ENCODE results near the gene TTC32.

The TTC32 gene

DNA sequence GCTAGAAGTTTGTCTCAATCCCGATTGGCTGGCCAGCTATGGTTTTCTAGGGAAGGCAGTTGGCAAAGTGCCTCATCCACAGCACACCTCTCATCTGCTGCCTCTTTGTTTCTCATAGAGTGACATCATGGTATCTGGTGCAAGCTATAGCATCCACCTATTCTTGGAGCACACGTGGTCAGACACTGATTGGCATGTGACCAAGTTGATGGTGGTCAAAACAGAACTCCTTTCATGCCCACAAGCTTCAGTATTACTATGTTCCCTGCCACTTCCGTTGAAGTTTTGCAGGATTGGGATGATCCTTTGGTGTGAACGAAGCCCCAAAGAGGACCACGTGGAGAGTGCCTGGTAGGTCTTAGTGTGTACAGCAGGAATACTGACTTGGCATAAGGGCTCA is 28.8 kb downstream of the TTC32 start:
- no peak for DNase-seq

DNA sequence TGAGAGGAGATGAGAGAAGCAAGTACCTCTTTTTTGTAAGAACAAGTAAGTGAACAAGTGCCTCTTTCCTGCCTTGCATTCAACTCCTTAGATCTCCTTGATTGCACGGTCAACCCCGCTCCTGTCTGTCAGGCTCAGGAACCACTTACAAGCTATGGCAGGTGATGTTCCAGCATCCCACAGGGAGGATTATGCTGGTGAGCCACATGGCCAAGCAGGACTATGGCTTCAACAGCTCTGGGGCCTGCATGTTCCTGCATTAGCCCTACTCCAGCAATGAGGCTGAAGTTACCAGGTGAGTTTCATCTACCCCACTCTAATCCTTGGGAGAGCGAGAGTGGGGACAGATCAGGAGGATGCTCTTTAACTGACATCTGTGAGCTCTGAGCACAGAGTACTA is 29.5 kb downstream of the TTC32 start:
- DNase-seq, result no peak

DNA sequence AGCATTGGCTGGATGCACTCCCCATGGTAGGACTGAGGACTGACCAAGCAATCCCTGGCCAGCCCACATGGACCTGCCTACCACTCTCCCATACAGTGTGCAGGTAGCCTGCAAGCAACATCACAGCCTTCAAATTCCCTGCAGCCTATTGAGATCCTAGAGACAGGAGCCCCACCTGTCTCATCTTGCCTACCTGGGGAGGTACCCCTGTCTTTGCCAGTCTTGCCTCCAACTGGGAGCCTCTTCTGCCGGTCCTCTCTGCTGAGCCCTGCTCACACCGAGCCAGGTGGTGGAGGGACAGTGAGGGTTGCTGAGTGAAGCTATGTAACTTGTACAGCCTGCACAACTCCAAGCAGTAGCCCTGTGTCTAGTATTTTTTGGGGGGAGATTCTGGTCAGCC is 29.9 kb downstream of the TTC32 start:
- DNase-seq, result no peak

DNA sequence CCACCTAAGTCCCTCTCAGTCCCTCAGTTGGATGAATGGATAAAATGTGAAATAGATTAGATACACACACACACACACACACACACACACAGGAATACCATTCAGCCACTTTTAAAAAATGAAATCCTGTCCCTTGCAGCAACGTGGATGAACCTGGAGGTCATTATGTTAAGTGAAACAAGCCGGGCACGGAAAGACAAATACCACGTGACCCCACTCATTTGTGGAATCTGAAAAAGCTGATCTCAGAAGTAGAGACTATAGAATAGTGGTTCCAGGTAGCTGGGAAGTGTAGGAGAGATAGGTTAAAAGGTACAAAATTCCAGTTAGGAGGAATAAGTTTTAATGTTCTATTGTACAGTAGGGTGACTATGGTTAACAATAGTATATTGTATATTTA is 31.0 kb downstream of the TTC32 start:
- no peak for DNase-seq

DNA sequence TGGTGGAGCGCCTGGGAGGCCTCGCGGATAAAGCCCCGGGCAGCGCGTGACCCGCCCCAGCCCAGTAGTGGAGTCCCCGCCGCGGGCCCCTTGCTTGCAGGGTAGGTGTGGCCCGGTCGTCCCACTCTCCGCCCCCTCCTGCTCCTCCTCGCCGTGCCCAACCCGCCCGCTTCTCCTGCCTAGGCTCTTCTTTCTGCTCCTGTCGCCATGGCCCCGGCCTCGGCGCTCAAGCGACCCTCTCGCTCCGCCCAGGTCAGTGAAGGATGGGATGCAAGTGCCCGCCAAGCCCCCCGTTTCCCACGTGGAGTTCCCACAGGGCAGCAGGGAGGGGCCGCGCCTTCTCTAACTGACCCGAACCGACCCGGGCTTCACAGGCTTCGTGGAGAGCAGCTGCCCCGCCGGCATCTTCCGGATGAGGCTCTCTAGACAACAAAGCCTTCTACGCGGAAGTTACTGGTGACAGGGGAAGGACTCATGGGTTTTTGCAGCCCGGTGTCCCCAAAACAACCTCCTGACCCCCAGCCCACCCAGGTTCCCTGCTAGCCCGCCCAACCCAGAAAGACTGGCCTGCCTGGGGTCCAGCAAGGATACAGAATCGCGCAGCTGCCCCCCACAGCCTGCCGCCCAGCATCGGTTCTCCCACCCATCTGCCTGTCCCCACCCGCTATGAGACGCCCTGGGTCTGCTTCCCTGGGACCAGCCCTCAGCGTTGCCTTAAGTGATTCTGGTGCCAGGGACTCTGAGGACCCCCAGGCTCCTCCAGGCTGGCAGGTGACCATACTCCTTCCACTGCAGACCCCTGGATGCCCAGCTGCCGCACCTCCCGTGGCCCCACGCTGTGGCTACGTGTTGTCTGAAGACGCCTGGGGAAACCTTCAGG is 32.8 kb downstream of the TTC32 start:
- no peak for DNase-seq

DNA sequence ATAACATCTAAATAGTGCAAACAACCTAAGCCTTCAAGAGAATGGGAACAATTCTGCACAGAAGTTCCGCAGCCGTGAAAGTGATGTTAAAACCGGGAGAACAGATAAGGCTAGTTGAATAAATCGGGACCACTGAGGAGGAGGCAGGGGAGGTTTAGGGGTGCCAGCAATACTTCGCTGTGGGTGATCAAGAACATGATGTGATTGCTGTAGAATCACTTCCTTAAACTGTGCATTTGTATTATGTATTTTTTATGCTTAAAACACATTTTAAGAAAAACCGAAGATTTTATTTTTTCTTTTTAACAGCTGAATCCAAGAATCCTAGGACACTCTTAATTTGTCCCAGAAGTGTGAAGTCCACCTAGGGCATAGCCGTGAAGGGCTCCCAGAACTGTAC is 33.6 kb downstream of the TTC32 start:
- DNase-seq, result no peak

DNA sequence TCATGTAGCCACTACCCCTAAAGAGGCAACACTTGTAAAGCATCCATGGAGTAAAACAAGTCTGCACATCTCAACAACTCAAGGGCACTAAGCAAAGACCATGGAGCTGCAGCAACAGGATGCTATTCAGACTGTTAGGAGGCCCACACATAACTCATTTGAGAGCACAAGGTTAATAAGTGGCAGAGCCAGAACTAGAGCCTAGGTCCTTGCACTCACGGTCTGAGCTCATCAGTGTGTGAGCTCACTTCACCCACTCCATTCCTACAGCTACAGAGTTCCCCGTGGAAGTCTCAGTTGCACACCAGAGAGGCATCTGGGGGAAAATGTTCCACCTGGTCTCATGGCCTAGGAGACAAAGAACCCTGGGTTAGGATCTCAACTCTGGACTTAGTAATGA is 35.0 kb downstream of the TTC32 start:
- DNase-seq, result no peak

DNA sequence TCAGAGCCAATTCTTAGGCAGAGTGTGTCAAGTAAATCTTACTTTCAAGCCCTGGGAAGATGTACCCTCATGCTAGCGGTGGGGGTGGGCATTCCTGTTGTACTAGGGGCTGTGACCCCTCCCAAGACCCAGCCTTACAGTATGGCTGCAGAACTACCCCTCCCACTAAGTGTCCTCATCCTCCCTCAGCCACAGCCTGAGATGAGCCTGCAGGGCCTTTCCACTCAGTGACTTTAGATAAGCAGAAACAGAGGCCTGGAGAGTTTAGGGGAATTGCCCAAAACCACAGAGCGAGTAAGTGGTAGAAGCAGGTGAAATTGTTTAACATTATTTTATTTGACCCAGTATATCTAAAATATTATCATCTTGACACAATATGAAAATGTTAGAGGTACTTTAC is 36.6 kb downstream of the TTC32 start:
- no peak for DNase-seq

DNA sequence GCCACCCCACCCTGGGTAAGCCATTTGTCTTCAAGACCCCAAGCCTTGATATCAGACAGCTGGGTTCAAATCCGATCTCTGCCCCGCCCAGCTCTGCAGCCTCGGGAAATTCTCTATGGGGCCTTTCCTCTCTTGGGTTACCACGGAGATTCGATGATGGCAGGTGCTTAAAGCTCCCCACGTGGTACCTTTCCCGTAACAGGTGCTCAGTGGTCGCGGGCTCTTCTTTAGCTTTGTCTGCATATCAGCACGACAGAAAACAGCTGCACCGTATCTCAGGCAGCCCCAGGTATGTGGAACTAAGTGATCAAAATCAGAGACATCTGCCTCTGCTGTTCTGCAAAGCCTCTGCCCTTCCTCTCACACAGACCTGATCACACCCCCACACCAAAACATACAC is 37.4 kb downstream of the TTC32 start:
- no peak for DNase-seq

DNA sequence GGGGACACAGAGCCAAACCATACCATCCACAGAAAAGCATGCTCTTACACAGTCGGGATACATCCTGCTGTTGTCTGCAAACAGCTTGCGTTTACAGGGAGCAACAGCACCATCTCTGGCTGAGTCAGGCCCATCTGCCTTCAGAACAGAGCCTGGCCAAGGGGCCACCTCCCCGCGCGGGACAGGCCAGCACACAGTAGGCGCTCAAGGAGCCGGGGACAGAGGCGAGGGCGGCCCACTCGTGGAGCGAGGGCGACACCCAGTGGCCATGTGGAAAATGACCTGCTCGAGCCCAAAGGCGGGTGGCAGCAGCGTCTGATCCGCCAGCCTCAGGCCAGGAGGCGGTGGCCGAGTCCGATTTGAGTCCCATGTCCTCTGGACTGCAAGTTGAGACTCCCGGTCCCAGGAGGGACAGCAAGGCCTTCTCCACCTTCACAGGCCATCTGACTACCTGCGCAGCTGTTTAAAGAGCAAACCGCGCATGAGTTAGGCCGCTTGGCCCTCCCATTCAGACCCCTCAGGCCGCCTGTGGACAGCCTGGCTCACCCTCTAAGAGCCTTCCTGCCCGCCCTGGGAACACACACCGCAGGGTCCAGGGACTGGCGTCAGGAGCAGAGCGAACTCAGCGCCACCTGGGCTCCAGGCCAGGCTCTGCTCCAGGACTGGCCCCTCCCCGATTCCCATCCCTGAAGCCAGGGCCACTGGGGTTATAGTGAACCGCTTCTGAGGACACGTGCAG is 38.3 kb downstream of the TTC32 start:
- peak; percentile 23 for DNase-seq

DNA sequence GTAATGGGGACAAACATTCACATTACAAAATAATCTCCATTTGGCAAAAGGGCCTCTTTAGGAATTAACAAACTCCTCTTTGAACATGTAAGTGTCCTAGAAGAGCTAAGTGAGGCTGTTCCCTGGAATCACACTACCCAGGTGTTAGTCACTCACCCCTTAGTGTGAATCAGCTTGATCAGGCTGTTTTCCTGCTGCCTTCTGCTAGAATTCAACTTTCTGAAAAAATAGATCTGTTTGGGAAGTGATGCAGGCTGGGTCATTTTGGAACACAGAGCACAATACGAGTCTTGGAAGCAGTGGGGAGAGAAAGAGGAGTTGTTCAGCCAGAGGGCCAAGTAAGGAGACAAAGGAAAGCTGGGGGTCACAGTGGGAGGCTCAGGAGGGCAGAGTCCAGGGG is 40.0 kb downstream of the TTC32 start:
- no peak for DNase-seq

DNA sequence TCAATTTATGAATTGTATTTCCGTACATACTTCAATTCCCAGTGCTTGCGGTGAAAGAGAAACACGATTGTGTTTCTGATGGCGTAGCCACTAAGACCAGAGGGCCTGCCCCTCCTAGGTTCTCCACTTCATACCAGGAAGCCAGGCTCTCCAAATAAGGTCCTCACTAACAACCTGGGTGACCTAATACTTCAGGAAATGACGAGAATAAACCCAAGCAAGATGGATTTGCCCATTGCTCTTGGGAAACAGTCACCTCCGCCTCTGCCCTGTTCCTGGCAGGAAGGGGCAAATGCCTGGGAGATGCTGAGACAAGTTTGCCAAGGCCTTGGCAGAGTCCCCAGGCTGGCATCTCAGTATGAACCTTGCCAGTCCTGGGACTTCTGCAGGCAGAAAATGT is 41.8 kb downstream of the TTC32 start:
- DNase-seq, result no peak

DNA sequence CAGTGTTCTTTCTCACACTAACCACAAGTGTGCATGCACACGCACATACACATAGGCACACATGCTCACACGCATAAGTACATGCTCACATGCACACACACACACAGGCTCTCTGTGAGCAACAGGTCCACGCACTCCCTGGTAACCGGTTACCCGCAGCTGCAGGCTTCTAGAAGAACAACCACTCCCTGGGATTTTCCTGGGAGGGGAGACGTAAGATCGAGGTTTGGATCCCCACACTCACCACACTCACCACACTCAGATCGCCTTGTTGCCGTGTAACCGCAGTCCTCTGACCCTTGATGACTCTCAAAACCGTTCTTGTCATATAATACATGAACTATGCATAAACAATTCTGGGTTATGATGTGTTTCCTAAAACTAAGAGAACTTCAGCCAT is 42.2 kb downstream of the TTC32 start:
- no peak for DNase-seq

DNA sequence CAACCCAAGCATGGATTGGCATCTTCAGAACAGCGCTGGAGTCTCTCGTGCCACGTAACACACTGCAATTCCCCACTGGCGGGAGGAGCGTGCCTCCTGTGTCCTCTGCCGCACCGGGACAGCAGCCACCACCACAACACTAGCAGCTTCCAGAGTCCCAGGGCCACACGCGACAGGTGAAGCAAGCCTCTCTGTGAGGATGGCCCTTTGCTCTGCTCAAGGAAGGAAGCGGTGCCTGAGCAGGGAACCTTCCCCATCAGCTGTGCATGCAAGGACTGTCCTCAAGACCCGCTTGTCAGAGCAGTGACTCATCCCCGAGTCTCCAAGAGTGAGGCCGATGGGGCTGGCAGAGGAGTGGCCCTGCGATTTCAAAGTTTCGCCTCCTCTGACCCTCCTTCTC is 44.0 kb downstream of the TTC32 start:
- no peak for DNase-seq

DNA sequence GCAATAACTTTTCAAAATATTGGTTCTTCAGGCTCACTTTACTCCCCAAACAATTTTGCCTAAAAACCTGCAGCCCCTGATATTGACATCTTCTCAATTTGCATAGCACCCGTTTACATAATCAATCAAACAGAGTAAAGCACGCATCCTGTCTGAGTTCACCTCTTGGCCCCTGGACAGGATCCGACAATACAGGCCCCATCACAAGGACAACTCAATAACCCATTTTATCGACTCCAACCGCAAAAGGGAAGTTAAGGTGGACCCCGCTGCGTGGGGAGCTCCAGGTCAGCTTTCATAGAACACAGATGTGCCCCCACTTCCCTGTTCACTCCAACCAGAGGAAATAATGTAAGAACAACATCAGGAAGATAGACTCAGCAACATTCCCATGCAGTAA is 44.7 kb downstream of the TTC32 start:
- no peak for DNase-seq

DNA sequence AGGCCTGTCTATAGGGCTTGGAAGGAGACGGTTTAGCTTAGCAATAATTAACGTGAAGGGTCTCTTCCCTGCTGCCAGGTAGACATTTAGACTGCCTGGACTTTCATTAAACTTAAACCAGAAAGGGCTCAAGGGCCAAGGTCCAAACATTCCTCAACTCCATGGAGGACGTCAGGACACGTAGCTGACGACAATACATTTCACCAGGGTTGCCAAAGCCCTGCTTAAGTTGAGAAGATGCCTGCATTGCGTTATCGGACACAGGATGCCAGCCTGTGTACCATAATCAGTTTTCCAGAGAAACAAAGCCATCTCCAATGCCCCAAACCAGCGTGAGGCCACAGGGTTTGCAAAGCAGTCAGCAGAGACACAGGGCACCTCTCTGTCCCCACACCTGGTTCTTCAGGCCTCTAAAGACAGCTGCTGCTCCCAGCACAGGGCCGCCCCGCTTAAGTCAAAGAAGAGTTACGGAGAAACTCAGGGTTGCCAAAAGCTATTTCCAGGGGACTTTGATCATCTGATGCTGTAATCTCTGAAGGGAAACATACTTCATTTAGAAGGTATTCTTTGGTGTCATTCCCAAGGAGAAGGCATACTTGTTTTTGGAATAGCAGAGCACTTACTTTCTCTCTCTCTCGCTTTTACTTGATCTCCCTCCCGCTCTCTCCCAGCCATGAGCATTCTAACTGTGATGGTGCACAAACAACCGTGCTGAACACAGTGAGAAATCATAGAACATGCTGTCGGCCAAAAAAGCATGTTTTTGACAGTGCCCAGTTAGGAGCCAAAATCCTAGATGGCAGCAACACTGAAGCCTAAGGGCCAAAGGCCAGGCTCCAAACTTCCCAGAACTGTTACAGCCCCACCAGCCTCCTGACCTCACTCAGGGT is 46.0 kb downstream of the TTC32 start:
- DNase-seq, result no peak

DNA sequence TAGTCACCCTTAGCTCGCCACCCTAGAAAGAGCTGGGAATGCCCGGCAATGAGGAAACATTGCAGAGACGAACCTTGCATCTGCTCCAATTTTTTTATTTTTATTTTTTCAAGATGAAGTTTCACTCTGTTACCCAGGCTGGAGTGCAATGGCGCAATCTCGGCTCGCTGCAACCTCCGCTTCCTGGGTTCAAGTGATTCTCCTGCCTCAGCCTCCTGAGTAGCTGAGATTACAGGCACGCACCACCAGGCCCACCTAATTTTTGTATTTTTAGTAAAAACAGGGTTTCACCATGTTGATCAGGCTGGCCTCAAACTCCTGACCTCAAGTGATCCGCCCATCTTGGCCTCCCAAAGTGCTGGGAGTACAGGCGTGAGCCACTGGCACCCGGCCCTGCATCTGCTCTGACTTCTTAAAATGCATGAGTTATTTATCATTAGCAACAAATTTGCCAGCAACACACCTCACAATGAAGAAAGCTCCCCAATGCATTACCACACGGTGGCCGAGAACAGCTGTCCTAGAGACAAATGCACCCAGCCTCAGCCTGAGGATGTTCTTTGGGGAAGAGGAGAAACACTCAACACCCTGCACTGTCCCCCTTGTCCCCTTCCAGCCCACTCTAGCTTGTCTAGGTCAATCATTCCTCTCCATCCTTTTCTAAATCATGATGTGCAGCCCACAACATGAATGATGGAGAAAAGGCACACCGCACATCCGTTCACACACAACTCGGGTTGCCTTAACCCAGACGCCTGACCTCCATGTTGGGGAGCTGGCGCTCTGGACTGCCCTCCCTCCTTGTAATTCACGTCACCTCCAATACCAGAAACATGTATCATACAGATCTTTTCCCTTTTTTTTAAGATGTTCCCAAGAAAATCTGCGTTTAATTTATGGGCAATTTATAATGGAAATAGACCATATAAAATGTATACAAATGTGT is 46.9 kb downstream of the TTC32 start:
- DNase-seq, result no peak

DNA sequence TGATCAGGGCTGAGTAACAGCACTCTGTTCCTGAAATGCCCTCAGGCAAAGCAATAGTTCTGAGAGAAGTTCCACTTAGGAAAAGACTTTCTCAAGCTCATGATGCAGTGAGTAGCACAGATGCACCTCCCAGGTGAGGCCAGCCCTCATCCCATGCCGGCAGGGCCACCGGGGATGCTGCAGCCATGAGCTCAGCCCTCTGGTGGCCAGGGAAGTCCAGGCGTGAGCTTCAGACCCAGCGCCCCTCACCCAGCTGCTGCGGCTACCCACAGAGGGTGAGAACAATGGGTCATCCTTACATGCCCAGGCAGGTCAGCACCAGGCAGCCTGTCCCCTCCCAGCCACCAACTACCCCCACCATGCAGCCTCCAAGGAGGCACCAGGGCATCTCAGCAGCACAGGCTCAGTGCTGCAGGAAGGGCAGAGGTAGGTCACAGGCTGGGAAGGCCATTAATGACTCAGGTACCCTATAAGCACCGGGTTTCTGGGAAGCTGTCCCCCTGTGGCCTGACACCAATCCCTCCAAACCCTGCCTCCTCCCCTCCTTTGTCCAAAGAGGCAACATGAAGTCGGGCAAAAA is 50.6 kb downstream of the TTC32 start:
- no peak for DNase-seq

DNA sequence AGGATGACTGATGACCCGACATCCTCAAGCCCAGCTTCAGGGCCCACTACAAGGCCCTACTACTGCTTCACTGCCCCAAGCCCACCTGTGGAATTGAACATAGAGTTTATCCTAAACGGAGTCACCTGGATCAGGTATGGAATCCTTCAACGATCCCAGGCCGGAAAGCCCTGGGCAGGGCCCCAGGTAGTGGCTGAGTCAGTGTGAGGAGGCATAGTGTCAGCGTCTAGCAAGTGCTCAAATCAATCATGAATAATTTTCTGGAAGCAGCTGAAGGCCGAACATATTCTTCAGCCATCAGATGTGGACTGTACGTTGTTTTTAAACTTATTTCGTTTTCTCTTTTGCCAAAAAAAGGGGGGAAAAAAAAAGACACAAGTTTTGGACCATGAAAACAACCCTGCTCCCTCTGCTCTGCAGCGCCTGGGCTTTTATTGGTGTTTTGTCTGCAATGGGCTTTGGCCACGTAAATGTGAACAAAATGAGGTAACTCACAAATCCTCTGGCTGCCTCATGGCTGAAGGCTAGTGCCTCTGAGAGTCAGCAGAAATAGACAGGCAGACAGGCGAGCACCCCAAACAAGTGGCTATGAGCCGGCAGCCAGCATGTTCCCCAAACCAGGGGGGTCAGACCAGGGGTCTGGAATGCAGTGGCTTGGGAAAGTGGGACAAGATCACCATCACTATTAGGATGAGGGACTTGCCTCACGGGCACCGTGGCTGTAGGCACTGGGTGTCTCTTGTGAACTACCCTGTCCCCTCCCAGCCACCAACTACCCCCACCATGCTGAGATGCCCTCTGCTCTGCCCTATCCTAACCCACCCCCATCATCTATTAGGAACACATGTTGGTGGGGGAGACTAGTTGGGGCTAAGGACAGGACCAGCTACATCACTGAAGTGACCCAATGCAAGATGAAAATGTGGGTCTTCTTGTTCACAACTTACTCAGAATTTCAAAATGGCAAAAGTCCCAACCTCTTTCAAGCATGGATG is 51.4 kb downstream of the TTC32 start:
- no peak for DNase-seq

DNA sequence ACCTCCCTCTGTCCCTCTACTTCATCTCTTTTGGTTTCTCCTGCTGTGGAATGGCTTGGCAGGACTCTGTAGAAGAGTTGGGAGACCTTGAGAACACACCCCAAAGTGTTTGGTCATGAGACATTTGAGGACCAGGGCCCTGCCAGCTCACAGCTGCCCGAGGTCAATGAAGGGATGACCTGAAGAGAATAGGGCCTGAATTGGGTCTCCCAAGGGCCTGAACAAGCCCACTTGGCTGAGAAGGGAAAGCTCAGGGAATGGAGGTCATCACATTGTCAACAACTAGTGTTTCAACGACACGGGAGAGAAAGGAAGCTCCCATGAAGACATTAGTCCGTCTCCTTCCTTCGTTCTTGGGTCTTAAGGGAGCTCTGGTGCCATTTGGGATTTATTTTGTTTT is 52.8 kb downstream of the TTC32 start:
- DNase-seq, result no peak

All from cortex of kidney (tissue), 1 donor.